ENCODE results near the gene SLC1A2.

DNA sequence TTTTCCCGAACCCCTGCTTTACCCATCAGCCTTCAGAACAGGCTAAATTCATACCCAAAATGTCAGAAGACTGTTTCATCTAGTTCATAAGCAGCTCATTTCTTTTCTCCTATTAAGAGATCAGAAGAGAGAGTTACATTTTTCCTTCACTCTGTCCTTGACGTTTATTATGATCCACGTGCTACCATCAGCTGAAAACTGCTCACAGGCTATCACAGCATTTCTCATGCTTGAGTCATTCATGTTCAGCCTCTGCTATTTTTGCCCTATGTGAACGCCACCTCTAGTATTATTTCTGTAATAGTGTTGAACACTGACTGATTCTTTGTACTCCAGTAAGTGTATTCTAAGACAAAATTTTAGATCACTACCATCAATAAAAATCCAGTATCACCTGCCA is 51.9 kb downstream of the SLC1A2 start:
- TF ChIP-seq, protein P1, sequence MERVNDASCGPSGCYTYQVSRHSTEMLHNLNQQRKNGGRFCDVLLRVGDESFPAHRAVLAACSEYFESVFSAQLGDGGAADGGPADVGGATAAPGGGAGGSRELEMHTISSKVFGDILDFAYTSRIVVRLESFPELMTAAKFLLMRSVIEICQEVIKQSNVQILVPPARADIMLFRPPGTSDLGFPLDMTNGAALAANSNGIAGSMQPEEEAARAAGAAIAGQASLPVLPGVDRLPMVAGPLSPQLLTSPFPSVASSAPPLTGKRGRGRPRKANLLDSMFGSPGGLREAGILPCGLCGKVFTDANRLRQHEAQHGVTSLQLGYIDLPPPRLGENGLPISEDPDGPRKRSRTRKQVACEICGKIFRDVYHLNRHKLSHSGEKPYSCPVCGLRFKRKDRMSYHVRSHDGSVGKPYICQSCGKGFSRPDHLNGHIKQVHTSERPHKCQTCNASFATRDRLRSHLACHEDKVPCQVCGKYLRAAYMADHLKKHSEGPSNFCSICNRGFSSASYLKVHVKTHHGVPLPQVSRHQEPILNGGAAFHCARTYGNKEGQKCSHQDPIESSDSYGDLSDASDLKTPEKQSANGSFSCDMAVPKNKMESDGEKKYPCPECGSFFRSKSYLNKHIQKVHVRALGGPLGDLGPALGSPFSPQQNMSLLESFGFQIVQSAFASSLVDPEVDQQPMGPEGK (CRISPR knock-in tag; IDR thresholded peaks at IDR 0.05; ENCODE audit: borderline replicate concordance) = no peak
- no peak for TF ChIP-seq ZFP30 (CRISPR knock-in tag; IDR thresholded peaks at IDR 0.05)

All from SK-N-SH treated with all-trans-retinoic acid at 6 μM for 48 hours (cell line).